Astrocyte (in vitro differentiated cells and primary cell): Measurements from ENCODE around the gene RPS6KA2.

Experiments used
- CTCF ChIP-seq: IDR thresholded peaks from 2 replicates; pipeline ENCODE4 v1.5.1; 2011; ENCODE audit warnings: low read depth, mild to moderate bottlenecking, inconsistent platforms, low read length, moderate library complexity; ENCODE audit not compliant: insufficient read depth
- EZH2 ChIP-seq: IDR thresholded peaks from 2 replicates; pipeline ENCODE4 v1.6.1; 2012; ENCODE audit warnings: mild to moderate bottlenecking, low read length, inconsistent platforms; ENCODE audit not compliant: insufficient read depth

- no peak for TF ChIP-seq CTCF
- TF ChIP-seq EZH2: no peak
These were observed 231.3 kb downstream of the RPS6KA2 start for GRCh38 chr6:166395778-166396177.
